Measurements from ENCODE around the gene OR2G3. TPM values are rescaled to one million over a fixed set of nuclear protein-coding genes. Genes with fewer than 3 reads are reported as not detected.

OR2G3 gene
- total RNA-seq, 1 experiment from 2014 or later = not detected

DNA sequence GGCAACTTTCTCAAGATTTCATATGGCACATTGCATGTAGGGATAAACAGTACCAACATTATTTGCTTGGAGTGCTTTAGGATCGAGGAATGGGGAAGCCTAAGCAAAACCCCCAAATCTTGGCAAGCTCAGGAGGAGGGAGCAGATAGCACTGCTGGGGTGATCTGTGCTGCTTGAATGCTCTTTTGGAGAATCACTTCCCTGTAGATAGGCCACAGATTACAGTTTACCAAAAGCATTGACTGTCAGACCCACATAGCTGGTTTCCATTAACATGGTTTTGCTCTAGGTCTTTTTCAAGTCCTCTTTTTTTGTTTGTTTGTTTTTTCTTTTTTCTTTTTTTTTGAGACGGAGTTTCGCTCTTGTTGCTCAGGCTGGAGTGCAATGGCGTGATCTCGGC is 37.4 kb downstream of the OR2G3 start:
- CTCF ChIA-PET = no interaction called here
- no peaks in the 10 kb centered on the region for H3K9me3 ChIP-seq (ENCODE audit: low read depth, low read length, poor library complexity, severe bottlenecking)
- POLR2A ChIA-PET (ENCODE audit: low non-redundant PET) = no interaction called here

DNA sequence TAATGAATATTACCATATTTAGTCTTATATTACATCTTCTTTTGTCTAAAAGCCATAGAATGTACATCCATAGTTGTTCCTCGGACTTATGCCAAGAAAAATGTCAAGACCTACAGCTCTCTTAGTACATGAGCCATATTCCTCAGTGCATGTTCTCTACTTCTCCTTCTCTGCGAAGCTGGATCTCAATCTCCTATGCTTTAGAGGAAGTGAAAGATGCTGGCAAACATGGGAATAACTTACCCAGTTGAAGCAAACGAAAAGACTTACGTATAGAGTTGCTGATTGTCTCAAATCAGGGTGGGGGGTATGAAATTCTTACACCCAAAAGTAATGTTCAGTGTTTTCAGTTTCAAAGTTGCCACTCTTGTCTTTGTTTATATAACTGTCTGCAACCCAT is 41.5 kb downstream of the OR2G3 start:
- DNase-seq (ENCODE audit: low spot score) = no peak
- no peak overlapping the region for H3K27ac ChIP-seq (ENCODE audit: low read depth, low read length, poor library complexity, severe bottlenecking)
- H3K4me1 ChIP-seq (ENCODE audit: insufficient read depth, low read length, poor library complexity, severe bottlenecking) = no peaks in the 10 kb centered on the region
- no peaks in the 10 kb centered on the region for H3K9me3 ChIP-seq (ENCODE audit: low read depth, low read length, poor library complexity, severe bottlenecking)
- ChIA-PET POLR2A (ENCODE audit: low non-redundant PET) (no interaction called here), CTCF (no interaction called here)
- intact Hi-C loops (cut with micrococcal nuclease; ENCODE audit: unreplicated experiment) = no loop called here
- no TSS peak for BruUV-seq (replicated peaks)
- no peaks in the 10 kb centered on the region for H3K36me3 ChIP-seq (ENCODE audit: insufficient read depth, low read length, poor library complexity, severe bottlenecking)
- TF ChIP-seq, protein P1, sequence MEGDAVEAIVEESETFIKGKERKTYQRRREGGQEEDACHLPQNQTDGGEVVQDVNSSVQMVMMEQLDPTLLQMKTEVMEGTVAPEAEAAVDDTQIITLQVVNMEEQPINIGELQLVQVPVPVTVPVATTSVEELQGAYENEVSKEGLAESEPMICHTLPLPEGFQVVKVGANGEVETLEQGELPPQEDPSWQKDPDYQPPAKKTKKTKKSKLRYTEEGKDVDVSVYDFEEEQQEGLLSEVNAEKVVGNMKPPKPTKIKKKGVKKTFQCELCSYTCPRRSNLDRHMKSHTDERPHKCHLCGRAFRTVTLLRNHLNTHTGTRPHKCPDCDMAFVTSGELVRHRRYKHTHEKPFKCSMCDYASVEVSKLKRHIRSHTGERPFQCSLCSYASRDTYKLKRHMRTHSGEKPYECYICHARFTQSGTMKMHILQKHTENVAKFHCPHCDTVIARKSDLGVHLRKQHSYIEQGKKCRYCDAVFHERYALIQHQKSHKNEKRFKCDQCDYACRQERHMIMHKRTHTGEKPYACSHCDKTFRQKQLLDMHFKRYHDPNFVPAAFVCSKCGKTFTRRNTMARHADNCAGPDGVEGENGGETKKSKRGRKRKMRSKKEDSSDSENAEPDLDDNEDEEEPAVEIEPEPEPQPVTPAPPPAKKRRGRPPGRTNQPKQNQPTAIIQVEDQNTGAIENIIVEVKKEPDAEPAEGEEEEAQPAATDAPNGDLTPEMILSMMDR (conservative IDR thresholded peaks at IDR 0.05; ENCODE audit: low read depth, low read length) = no peak
- TF ChIP-seq EZH2 (IDR thresholded peaks at IDR 0.05; ENCODE audit: borderline replicate concordance, low read depth, low read length, poor library complexity, severe bottlenecking) = no peak
- H3K4me3 ChIP-seq (ENCODE audit: low read depth, low read length, poor library complexity, severe bottlenecking) = no peak overlapping the region
- no peaks in the 10 kb centered on the region for H3K27me3 ChIP-seq (replicated peaks; ENCODE audit: insufficient read depth, low read depth, low read length, poor library complexity)

More for the DNA sequence above, 37.4 kb downstream of the OR2G3 start:
- Histone ChIP-seq H3K4me3 (ENCODE audit: low read depth, low read length, poor library complexity, severe bottlenecking) (no peak overlapping the region), H3K36me3 (ENCODE audit: insufficient read depth, low read length, poor library complexity, severe bottlenecking) (no peaks in the 10 kb centered on the region), H3K27ac (ENCODE audit: low read depth, low read length, poor library complexity, severe bottlenecking) (no peak overlapping the region), H3K4me1 (ENCODE audit: insufficient read depth, low read length, poor library complexity, severe bottlenecking) (no peaks in the 10 kb centered on the region), H3K27me3 (replicated peaks; ENCODE audit: insufficient read depth, low read depth, low read length, poor library complexity) (peaks cover 10% of the 10 kb centered on the region)
- intact Hi-C loops (cut with micrococcal nuclease; ENCODE audit: unreplicated experiment) = no loop called here
- no TSS peak for BruUV-seq (replicated peaks)
- DNase-seq (ENCODE audit: low spot score) = no peak
- TF ChIP-seq, protein P1 (conservative IDR thresholded peaks at IDR 0.05; ENCODE audit: low read depth, low read length) = no peak
- no peak for TF ChIP-seq EZH2 (IDR thresholded peaks at IDR 0.05; ENCODE audit: borderline replicate concordance, low read depth, low read length, poor library complexity, severe bottlenecking)

DNA sequence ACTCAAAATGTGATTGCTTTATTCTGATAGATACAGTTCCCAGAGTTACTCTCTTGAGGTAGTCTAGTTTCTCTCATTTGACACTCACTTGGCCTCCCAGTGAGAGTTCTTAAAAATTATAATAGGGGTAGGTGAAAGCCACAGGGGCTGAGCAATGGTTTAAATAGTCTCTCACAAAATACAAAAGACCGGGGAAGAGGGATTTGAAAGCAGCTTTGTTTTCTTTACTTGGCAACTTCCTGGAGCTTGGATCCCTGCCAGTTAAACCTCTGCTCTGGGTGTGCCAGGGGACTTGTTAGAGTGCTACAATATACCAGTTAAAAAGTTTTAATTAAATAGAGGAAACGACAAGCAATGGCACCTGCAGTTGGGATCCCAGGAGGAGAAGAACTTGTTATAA is 42.5 kb downstream of the OR2G3 start:
- no TSS peak for BruUV-seq (replicated peaks)
- Histone ChIP-seq H3K36me3 (ENCODE audit: insufficient read depth, low read length, poor library complexity, severe bottlenecking) (no peaks in the 10 kb centered on the region), H3K4me1 (ENCODE audit: insufficient read depth, low read length, poor library complexity, severe bottlenecking) (no peaks in the 10 kb centered on the region), H3K4me3 (ENCODE audit: low read depth, low read length, poor library complexity, severe bottlenecking) (no peak overlapping the region), H3K27me3 (replicated peaks; ENCODE audit: insufficient read depth, low read depth, low read length, poor library complexity) (no peaks in the 10 kb centered on the region), H3K27ac (ENCODE audit: low read depth, low read length, poor library complexity, severe bottlenecking) (no peak overlapping the region), H3K9me3 (ENCODE audit: low read depth, low read length, poor library complexity, severe bottlenecking) (no peaks in the 10 kb centered on the region)
- ChIA-PET CTCF (no interaction called here), POLR2A (ENCODE audit: low non-redundant PET) (no interaction called here)
- DNase-seq (ENCODE audit: low spot score) = peak; percentile 22
- intact Hi-C loops (cut with micrococcal nuclease; ENCODE audit: unreplicated experiment) = no loop called here
- TF ChIP-seq, protein P1 (conservative IDR thresholded peaks at IDR 0.05; ENCODE audit: low read depth, low read length) = no peak
- no peak for TF ChIP-seq EZH2 (IDR thresholded peaks at IDR 0.05; ENCODE audit: borderline replicate concordance, low read depth, low read length, poor library complexity, severe bottlenecking)

Measured in A673 (cell line).